H9 (cell line): ENCODE measurements around the gene KDM4C. TPM values are rescaled to one million over a fixed set of nuclear protein-coding genes. Genes with fewer than 3 reads are reported as not detected.
A peak's percentile ranks its signal among the peaks of the same experiment; 100 is the strongest.

Experiments
- DNase-seq: peaks from one replicate; pipeline ENCODE4 v3.0.0-alpha.2; 2017
- H2AFZ ChIP-seq: one replicate; pipeline ENCODE4 v1.6.1; 2013; ENCODE audit warnings: mild to moderate bottlenecking, low read length, control low read depth, moderate library complexity
- H2AK5ac ChIP-seq: 2 replicates; pipeline ENCODE4 v1.6.1; 2013; ENCODE audit warnings: low read length, control low read depth, mixed read lengths; ENCODE audit not compliant: insufficient read length
- H2BK120ac ChIP-seq: one replicate; pipeline ENCODE4 v1.6.1; 2013; ENCODE audit warnings: low read depth, mild to moderate bottlenecking, low read length, control low read depth, inconsistent platforms; ENCODE audit not compliant: poor library complexity, severe bottlenecking
- H2BK12ac ChIP-seq: 2 replicates; pipeline ENCODE4 v1.6.1; 2013; ENCODE audit warnings: low read length, control low read depth, mixed read lengths, low read depth; ENCODE audit not compliant: insufficient read length
- H2BK15ac ChIP-seq: 2 replicates; pipeline ENCODE4 v1.6.1; 2013; ENCODE audit warnings: low read depth, low read length, control low read depth
- H2BK20ac ChIP-seq: one replicate; pipeline ENCODE4 v1.6.1; 2013; ENCODE audit warnings: low read depth, mild to moderate bottlenecking, low read length, control low read depth, inconsistent platforms; ENCODE audit not compliant: poor library complexity, severe bottlenecking
- H2BK5ac ChIP-seq: 2 replicates; pipeline ENCODE4 v1.6.1; 2013; ENCODE audit warnings: low read length, control low read depth, mixed read lengths; ENCODE audit not compliant: insufficient read length
- H3K14ac ChIP-seq: 2 replicates; pipeline ENCODE4 v1.6.1; 2013; ENCODE audit warnings: low read length, control low read depth; ENCODE audit not compliant: insufficient read depth
- H3K18ac ChIP-seq: 2 replicates; pipeline ENCODE4 v1.6.1; 2013; ENCODE audit warnings: low read depth, mild to moderate bottlenecking, mixed read lengths, low read length, control low read depth; ENCODE audit not compliant: insufficient read length
- H3K23ac ChIP-seq: 2 replicates; pipeline ENCODE4 v1.6.1; 2013; ENCODE audit warnings: low read length, control low read depth, mixed read lengths, low read depth; ENCODE audit not compliant: insufficient read length
- H3K23me2 ChIP-seq: 2 replicates; pipeline ENCODE4 v1.6.1; 2013; ENCODE audit warnings: low read depth, mild to moderate bottlenecking, mixed read lengths, low read length, control low read depth; ENCODE audit not compliant: insufficient read length, poor library complexity, severe bottlenecking
- H3K27ac ChIP-seq: 2 replicates; pipeline ENCODE4 v1.5.1; 2013; ENCODE audit warnings: low read length, control low read depth, mixed read lengths, low read depth; ENCODE audit not compliant: insufficient read length
- H3K27me3 ChIP-seq: 2 replicates; pipeline ENCODE4 v1.6.1; 2013; ENCODE audit warnings: low read length, control low read depth, inconsistent platforms; ENCODE audit not compliant: insufficient read depth
- H3K4ac ChIP-seq: 2 replicates; pipeline ENCODE4 v1.6.1; 2013; ENCODE audit warnings: low read depth, mild to moderate bottlenecking, control low read depth, inconsistent platforms, low read length, moderate library complexity
- H3K4me1 ChIP-seq: 2 replicates; pipeline ENCODE4 v1.6.1; 2013; ENCODE audit warnings: low read length, control low read depth, inconsistent platforms; ENCODE audit not compliant: insufficient read depth
- H3K4me2 ChIP-seq: 2 replicates; pipeline ENCODE4 v1.6.1; 2013; ENCODE audit warnings: low read length, control low read depth, mixed read lengths; ENCODE audit not compliant: insufficient read length, insufficient read depth
- H3K56ac ChIP-seq: 2 replicates; pipeline ENCODE4 v1.6.1; 2013; ENCODE audit warnings: low read depth, mild to moderate bottlenecking, mixed read lengths, low read length, control low read depth; ENCODE audit not compliant: insufficient read length
- H3K79me1 ChIP-seq: 2 replicates; pipeline ENCODE4 v1.6.1; 2013; ENCODE audit warnings: low read depth, mild to moderate bottlenecking, moderate library complexity, low read length, control low read depth, inconsistent platforms; ENCODE audit not compliant: insufficient read depth, poor library complexity, severe bottlenecking
- H3K79me2 ChIP-seq: 2 replicates; pipeline ENCODE4 v1.6.1; 2013; ENCODE audit warnings: low read length, control low read depth, inconsistent platforms; ENCODE audit not compliant: insufficient read depth
- H3K9ac ChIP-seq: 2 replicates; pipeline ENCODE4 v1.6.1; 2013; ENCODE audit warnings: low read length, control low read depth, mixed read lengths; ENCODE audit not compliant: insufficient read length; ENCODE audit errors: extremely low read depth
- H3K9me3 ChIP-seq: one replicate; pipeline ENCODE4 v1.6.1; 2013; ENCODE audit warnings: low read depth, low read length, inconsistent platforms; ENCODE audit not compliant: control insufficient read depth
- H3T11ph ChIP-seq: one replicate; pipeline ENCODE4 v1.6.1; 2013; ENCODE audit warnings: mild to moderate bottlenecking, low read length, control low read depth, inconsistent platforms
- H4K20me1 ChIP-seq: one replicate; pipeline ENCODE4 v1.6.1; 2013; ENCODE audit not compliant: control insufficient read depth, insufficient read length, insufficient read depth
- H4K5ac ChIP-seq: 2 replicates; pipeline ENCODE4 v1.6.1; 2013; ENCODE audit warnings: low read depth, mild to moderate bottlenecking, mixed read lengths, low read length, control low read depth; ENCODE audit not compliant: insufficient read length
- H4K8ac ChIP-seq: replicated peaks from 2 replicates; pipeline ENCODE4 v1.6.1; 2013; ENCODE audit warnings: low read length, control low read depth, mixed read lengths, low read depth; ENCODE audit not compliant: insufficient read length
- H4K91ac ChIP-seq: 2 replicates; pipeline ENCODE4 v1.6.1; 2013; ENCODE audit warnings: low read depth, mild to moderate bottlenecking, moderate library complexity, mixed read lengths, low read length, control low read depth; ENCODE audit not compliant: insufficient read length
- H3K27ac Mint-ChIP-seq, 3 experiments: 2 replicates in 2 of 3; 3 replicates in 1 of 3; pipeline ENCODE4 v1.8.0; 2020 to 2021; ENCODE audit warnings: mixed read lengths in 3 of 3, mild to moderate bottlenecking in 1 of 3, moderate library complexity in 1 of 3
- H3K27me3 Mint-ChIP-seq: 2 replicates; pipeline ENCODE4 v1.8.0; 2021; ENCODE audit warnings: low read depth, mild to moderate bottlenecking, moderate library complexity, mixed read lengths
- H3K36me3 Mint-ChIP-seq, 3 experiments: 2 replicates in 2 of 3; 3 replicates in 1 of 3; pipeline ENCODE4 v1.8.0; 2020 to 2021; ENCODE audit warnings: low read depth in 3 of 3, mixed read lengths in 3 of 3; ENCODE audit not compliant: insufficient read depth in 1 of 3
- H3K4me1 Mint-ChIP-seq, 2 experiments: 2 replicates each; pipeline ENCODE4 v1.8.0; 2020; ENCODE audit warnings: mixed read lengths in 2 of 2
- H3K4me3 Mint-ChIP-seq, 2 experiments: 2 replicates in 1 of 2; 3 replicates in 1 of 2; pipeline ENCODE4 v1.8.0; 2020 to 2021; ENCODE audit warnings: mild to moderate bottlenecking in 2 of 2, mixed read lengths in 2 of 2, moderate library complexity in 1 of 2
- H3K9me3 Mint-ChIP-seq, 2 experiments: 2 replicates in 1 of 2; 3 replicates in 1 of 2; pipeline ENCODE4 v1.8.0; 2020; ENCODE audit warnings: mild to moderate bottlenecking in 2 of 2, mixed read lengths in 2 of 2, moderate library complexity in 1 of 2
- WGBS: extraction: QIAGEN DNeasy Blood & Tissue Kit; methylation state at CpG from one replicate; pipeline ENCODE4 v1.1.7; 2013; ENCODE audit warnings: missing lambda C conversion rate, low lambda C conversion rate, mixed read lengths; ENCODE audit not compliant: insufficient read length; ENCODE audit errors: extremely low coverage; 5-methylcytosine and 5-hydroxymethylcytosine counted together
- total RNA-seq: library from RNA; stranded (reverse); gene quantifications from 2 replicates; pipeline ENCODE4 v1.2.1, GENCODE V29; 2021
- TF ChIP-seq, protein P1 (sequence below): fragments of 200-600 bp; sonication (generic); conservative IDR thresholded peaks from 3 replicates; pipeline ENCODE4 v1.8.0; 2021; ENCODE audit warnings: antibody characterized with exemption, mild to moderate bottlenecking

KDM4C gene
- total RNA-seq, 1 experiment from 2014 or later, result 24.0 TPM

DNA sequence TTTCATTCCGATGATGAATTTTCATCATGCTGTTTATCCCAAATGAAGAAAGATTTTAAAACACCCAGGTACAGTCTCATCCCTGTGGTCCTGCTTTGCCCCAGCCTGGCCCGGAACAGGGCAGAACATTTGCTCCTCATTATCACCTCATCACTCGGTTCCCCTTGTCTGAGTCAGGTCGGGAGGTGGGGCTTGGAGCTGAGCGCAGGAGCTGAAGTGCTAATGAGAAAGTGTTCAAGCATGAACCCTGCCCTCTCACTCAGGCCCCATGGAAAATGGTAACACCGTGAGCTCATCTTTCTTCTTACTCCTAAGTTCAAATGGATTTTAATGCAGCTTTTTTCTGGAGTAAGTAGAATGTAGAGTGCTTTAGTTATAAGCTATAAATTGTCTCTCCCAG, 466.2 kb downstream of the KDM4C start:
- no peak overlapping the region for H4K8ac ChIP-seq
- H4K20me1 ChIP-seq, result no peaks in the 10 kb centered on the region
- no peak overlapping the region for H4K91ac ChIP-seq
- H2BK120ac ChIP-seq, result no peak overlapping the region
- H4K5ac ChIP-seq, result no peak overlapping the region
- no peak overlapping the region for H2BK5ac ChIP-seq
- H2BK12ac ChIP-seq, result no peak overlapping the region
- H3K79me2 ChIP-seq, result no peaks in the 10 kb centered on the region
- no peak overlapping the region for H2AFZ ChIP-seq
- H2BK20ac ChIP-seq, result no peak overlapping the region
- H2BK15ac ChIP-seq, result no peak overlapping the region
- H3K27me3 Mint-ChIP-seq, result peaks cover 4% of the 10 kb centered on the region; the same call in 1 of the 2 replicates
- no peak overlapping the region for H3T11ph ChIP-seq
- peak; percentile 39 for DNase-seq
- H3K4me1 Mint-ChIP-seq, result peaks cover 7 to 15% of the 10 kb centered on the region in 2 experiments
- no peak overlapping the region for H3K4me2 ChIP-seq
- H3K9me3 ChIP-seq, result no peaks in the 10 kb centered on the region
- no peaks in the 10 kb centered on the region for H3K4me1 ChIP-seq
- peak overlapping the region in 1 of 3 experiments; percentile 65; a peak in 1 of 7 replicates for H3K27ac Mint-ChIP-seq
- H3K23me2 ChIP-seq, result no peaks in the 10 kb centered on the region
- H3K9me3 Mint-ChIP-seq, result peaks cover 4 to 10% of the 10 kb centered on the region in 2 experiments; a peak in 4 of 5 replicates
- H3K79me1 ChIP-seq, result no peaks in the 10 kb centered on the region
- H3K23ac ChIP-seq, result no peak overlapping the region
- H3K18ac ChIP-seq, result no peak overlapping the region
- no peak overlapping the region for H3K4ac ChIP-seq
- H3K36me3 Mint-ChIP-seq, result no peaks in the 10 kb centered on the region
- no peak overlapping the region for H3K4me3 Mint-ChIP-seq
- no CpG with 5 or more reads among the region's 6 CpGs for WGBS
- H3K56ac ChIP-seq, result no peak overlapping the region
- H2AK5ac ChIP-seq, result no peak overlapping the region
- no peak overlapping the region for H3K14ac ChIP-seq
- TF ChIP-seq, protein P1, sequence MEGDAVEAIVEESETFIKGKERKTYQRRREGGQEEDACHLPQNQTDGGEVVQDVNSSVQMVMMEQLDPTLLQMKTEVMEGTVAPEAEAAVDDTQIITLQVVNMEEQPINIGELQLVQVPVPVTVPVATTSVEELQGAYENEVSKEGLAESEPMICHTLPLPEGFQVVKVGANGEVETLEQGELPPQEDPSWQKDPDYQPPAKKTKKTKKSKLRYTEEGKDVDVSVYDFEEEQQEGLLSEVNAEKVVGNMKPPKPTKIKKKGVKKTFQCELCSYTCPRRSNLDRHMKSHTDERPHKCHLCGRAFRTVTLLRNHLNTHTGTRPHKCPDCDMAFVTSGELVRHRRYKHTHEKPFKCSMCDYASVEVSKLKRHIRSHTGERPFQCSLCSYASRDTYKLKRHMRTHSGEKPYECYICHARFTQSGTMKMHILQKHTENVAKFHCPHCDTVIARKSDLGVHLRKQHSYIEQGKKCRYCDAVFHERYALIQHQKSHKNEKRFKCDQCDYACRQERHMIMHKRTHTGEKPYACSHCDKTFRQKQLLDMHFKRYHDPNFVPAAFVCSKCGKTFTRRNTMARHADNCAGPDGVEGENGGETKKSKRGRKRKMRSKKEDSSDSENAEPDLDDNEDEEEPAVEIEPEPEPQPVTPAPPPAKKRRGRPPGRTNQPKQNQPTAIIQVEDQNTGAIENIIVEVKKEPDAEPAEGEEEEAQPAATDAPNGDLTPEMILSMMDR, result no peak
- no peak overlapping the region for H3K9ac ChIP-seq
- no peaks in the 10 kb centered on the region for H3K27me3 ChIP-seq
- H3K27ac ChIP-seq, result no peak overlapping the region

Other genes starting within 250 kb of the KDM4C start
- 74.4 and 74.6 TPM in 2 replicates for gene GLDC, start 112.2 kb upstream of the KDM4C start, total RNA-seq